ENCODE measurements around the gene KRT86.

DNA sequence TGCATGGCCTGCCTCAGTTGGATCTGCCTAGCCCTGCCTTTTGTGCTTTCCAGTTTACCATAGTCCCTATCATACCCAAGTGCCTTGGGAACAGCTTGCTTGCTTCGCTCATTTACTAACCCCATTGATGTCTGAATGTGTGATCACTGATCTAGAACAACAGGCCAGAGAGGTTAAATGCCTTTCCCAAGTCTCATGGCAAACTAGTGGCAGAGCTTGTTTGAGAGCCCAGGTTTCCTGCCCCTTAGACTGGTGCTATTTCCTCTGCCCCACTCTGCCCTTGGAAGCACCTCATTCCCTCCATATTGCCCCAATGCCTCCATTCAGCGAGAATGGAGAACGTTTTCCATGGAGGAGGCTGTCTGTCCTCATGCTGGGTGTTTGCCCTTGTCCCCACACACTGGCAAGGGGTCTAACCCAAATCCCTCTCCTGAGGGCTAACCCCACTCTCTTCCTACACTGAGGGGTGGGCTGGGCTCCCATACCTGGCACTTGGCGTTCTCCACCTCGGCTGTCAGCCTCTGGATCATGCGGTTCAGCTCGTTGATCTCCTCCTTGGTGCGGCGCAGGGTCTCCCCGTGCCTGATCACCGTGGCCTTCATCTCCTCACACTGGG, 21.6 kb upstream of the KRT86 start:
- no peak for TF ChIP-seq CTCF (IDR thresholded peaks at IDR 0.05)
- no peak for TF ChIP-seq POLR2AphosphoS5 (IDR thresholded peaks at IDR 0.05)
- TF ChIP-seq POLR2A (IDR thresholded peaks at IDR 0.05), result no peak
